Stimulated activated CD8-positive, alpha-beta memory T cell treated with anti-CD3 and anti-CD28 coated beads, Interleukin-12 subunit alpha, Interleukin-12 subunit beta, amount 100 ng/mL, for 4 hours (primary cell): ENCODE results near the gene TSTD2.

ENCODE experiments used
- DNase-seq: peaks from one replicate; pipeline ENCODE4 v3.0.0-alpha.2; 2020; ENCODE audit warnings: low read depth

The TSTD2 gene

DNA sequence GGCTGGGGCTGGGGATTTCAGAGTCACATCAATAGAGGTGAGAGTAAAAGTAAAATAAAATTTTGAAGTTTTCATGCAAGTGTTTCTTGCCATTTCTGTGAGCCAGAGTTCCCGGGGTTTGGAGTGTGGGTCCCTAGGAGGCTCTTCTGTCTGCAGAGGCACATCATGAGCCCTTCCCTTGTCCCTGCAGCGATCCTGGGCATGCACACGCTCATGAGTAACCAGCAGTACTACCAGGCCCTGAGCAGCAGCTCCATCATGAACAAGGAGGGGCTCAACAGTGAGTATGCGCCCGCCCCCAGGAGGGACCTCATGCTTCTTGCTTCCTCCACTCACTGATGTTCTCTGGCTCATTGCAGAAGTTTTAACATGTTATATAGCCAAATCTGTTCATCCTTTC is 70.6 kb downstream of the TSTD2 start:
- no peak for DNase-seq

DNA sequence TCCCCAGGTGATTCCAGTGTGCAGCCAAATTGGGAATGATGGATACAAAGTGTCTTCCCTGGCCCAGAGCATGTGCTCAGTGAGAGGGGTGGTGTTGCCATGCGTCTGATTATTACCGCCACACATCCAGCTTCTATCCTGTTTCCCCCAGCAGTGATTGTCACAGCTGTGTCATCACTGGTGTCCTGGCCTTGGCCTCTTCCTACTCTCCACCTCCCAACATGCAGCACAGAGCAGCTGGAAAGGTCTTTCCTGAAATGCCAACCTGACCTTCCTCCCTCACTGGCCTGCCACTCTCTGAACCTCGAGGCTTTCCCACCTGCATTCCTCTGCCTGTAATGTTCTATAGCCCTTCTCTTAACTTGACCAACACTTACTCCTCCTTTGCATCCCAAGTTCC is 71.7 kb downstream of the TSTD2 start:
- DNase-seq, result no peak

GRCh38 chr9:97560851-97561250 is 72.3 kb downstream of the TSTD2 start:
- DNase-seq, result no peak

DNA sequence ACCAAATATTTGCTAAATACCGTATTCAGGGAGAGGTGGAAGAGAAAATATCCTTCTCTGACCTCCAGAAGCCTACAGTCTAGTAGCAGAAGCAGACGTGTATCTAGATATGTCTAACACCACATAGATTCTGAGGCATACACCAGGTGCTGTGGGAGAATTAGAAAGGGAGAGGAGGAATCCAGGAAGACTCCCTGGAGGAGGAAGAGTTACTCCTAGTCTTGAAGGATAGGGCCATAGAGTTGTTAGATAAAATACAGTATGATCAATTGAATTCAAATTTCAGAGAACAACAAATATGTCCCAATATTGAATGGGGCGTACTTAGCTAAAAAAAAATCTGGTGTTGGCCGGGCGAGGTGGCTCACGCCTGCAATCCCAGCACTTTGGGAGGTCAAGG is 73.0 kb downstream of the TSTD2 start:
- no peak for DNase-seq

DNA sequence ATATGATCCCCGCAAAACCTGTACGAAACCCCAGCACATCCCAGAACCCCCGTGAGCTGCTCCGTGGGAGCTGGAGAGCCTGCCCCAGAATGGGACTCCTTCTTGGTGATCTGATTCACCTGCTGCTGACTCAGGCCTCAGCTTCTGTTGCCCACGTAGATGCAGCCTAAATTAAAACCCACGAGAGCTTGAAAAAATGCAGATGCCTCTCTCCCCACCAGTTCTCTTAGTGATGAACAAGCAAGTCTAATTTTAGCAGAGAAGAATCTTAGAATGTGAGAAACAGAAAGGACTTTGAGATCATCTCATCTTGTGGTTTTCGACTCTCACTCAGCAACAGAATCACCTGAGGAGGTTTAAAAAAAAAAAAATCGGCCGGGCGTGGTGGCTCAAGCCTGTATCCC is 74.1 kb downstream of the TSTD2 start:
- DNase-seq, result no peak

- no peak for DNase-seq
These were observed 74.5 kb downstream of the TSTD2 start for GRCh38 chr9:97558701-97559101.

GRCh38 chr9:97557606-97558095 is 75.5 kb downstream of the TSTD2 start:
- DNase-seq, result no peak

DNA sequence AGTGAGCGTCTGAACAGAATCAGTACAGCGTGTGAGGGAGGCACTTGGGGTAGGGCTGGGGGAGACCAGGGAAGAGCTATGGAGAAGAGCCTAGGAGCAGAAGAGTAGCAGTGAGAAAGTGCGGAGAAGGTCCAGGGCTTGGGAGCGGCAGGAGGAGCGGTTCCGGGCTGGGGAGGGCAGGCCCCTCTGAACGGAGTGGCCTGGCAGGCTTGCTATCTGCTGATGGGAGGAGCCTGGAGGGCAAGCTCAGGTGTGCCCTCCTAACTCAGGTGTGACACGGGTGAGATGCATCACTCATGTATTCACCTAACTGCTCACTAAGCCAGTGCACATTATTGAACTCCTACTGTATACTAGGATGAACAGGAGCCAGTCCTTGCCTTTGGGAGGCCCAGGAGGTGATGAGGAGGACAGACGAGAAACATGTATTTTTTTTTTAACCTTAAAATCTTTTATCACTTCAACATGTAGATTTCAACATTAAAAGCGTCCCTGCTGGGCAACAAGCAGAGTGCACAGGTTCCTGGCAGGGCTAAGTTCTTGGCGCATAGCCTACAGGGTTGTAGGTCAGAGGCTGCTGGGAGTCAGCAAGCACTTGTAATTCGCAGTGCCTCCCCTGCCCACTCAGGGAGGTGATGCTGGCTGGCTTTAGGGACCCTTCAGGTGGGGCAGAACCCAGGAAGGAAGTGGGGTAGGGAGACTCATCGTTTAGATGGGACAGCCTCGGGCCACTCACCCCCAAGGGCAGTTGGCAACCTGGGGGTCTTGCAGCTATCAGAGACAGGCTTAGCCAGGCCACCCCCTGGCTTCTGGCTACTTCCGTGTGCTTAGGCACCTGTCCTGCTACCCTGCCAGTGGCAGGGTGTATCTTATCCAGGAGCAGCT is 76.2 kb downstream of the TSTD2 start:
- no peak for DNase-seq

DNA sequence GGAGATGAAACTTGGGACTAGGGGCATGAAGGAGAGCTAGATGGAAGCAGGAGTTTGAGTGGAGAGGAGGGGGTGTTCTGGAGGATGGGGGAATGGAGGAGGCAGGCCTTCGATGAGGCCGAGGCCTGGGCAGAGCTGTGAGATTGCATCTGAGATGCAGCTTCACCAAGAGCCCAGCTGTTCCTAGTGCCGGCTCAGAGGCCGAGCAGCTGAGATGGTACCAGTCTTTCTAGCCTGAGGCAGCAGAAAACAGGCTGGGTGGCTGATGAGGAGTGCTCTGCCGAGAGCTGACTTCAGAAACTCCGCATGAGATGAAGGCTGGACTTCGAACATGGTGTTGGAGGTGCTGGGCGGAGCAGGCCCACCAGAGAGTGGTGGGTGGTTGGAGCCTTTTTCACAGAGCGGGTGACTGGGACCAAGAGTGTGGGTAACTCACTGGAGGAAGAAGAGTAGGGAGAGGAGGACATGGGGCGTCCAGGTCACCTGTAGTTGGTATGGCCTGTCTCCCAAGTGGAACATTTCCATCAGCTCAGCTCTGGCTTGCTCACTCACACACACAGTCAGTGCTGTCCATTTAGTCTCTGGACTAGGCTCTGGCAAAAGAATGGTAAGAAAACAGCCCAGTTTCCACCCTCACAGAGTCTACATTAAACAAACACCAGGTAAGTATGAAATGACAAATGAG is 77.0 kb downstream of the TSTD2 start:
- DNase-seq, result no peak

- DNase-seq, result no peak
These were observed 78.0 kb downstream of the TSTD2 start for GRCh38 chr9:97555164-97555563.

DNA sequence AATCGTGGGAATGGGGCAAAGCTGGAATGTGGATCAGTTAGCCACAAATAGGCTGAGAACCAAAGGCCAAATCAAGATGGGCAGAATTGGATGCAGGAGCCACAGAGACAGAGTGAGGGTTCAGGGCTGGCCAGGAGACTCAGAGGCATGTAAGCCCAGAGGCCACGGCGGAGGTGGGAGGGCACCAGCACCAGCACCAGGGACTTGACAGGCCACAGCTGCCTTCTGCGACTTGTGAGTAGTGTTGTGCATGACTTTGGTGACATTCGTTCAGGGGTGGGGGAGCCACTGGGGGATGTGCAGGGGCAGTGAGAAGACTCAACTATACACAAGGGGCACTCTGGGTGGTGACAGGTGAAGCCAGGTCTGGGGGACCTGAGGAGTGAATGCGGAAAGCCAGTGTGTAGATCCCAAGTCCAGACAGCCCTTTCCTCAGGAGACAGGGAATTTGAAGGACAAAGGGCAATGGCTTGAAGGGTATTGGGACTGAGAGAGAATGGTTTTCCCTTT is 78.5 kb downstream of the TSTD2 start:
- DNase-seq, result no peak

DNA sequence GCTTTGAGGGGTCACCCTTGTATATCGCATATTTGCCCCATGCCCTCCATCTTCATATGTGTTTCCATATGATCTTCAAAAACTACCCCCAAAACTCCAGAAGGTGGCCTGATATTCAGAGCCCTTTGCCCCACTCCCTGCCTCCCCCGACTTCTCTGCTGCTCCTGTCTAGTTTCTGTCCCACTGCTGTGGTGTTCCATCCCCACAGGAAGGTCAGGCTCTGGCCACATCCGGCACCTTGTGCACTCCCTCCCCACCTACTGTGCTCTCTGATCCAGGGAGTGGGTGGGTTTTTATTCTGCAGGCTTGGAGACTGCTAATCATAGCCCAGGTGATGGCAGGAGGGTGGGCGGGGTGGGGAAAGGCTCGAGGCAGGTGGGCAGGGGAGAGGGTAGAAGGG is 79.3 kb downstream of the TSTD2 start:
- DNase-seq, result no peak

GRCh38 chr9:97553141-97553540 is 80.0 kb downstream of the TSTD2 start:
- no peak for DNase-seq

GRCh38 chr9:97551308-97551707 is 81.9 kb downstream of the TSTD2 start:
- no peak for DNase-seq

DNA sequence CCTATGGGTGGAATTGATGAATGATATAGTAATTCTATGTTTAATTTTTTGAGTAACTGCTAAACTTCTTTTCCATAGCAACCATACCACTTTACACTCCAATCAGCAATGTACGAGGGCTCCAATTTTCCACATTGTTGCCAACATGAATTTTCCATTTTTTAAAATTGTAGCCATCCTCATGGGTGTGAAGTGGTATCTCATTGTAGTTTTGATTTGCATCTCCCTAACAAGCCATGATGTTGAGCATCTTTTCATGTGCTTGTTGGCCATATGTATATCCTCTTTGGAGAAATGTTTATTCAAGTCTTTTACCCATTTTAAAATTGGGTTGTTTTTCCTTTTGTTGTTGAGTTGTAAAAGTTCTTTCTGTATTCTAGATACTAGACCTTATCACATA is 82.8 kb downstream of the TSTD2 start:
- no peak for DNase-seq
